A549 (cell line): ENCODE results near the gene KCTD15. TPM values are rescaled to one million over a fixed set of nuclear protein-coding genes. Genes with fewer than 3 reads are reported as not detected.

ENCODE experiments used
- ATAC-seq, 2 experiments: fragments of 200-7000 bp in 1 of 2; fragments of >200 bp in 1 of 2; cut with Nextera tagmentation in 1 of 2; cut with Tn5 transposase in 1 of 2; 3 replicates each; pipeline versions ENCODE4 v1.8.0 to v1.9.1; 2018 to 2020; ENCODE audit warnings: mild to moderate bottlenecking in 1 of 2, moderate library complexity in 1 of 2
- CTCF ChIA-PET: fragments of 300-600 bp; sonication (Branson Sonifier 250); formaldehyde crosslinking; extraction: SDS; loops from one replicate; lab custom pipeline; 2021; ENCODE audit warnings: antibody characterized with exemption, inconsistent platforms; lab: Yijun Ruan, JAX
- POLR2A ChIA-PET: fragments of 350-600 bp; formaldehyde crosslinking; extraction: SDS; loops from one replicate; lab custom pipeline; 2021; ENCODE audit warnings: antibody characterized with exemption, inconsistent platforms; lab: Yijun Ruan, JAX
- DNase-seq, 2 experiments: peaks; one replicate each; pipeline versions ENCODE4 v3.0.0 to v3.0.0-alpha.2; 2011 to 2016; ENCODE audit warnings: low read depth in 1 of 2, low spot score in 1 of 2
- FAIRE-seq: peaks from 2 replicates; lab custom pipeline; 2011; peaks lifted over from hg19 to GRCh38; lab: Jason Lieb, UNC
- H3K27ac ChIP-seq, 2 experiments: fragments of >200 bp; sonication (Bioruptor Twin); formaldehyde crosslinking; 3 replicates each; pipeline ENCODE4 v1.5.1; 2016 to 2017
- H3K4me1 ChIP-seq: fragments of >200 bp; sonication (Bioruptor Twin); formaldehyde crosslinking; 3 replicates; pipeline ENCODE4 v1.6.1; 2016
- H3K4me2 ChIP-seq: fragments of >200 bp; sonication (Bioruptor Twin); formaldehyde crosslinking; 3 replicates; pipeline ENCODE4 v1.6.1; 2016
- H3K4me3 ChIP-seq: fragments of >200 bp; sonication (Bioruptor Twin); formaldehyde crosslinking; 3 replicates; pipeline ENCODE4 v1.5.1; 2016
- H3K9me3 ChIP-seq: fragments of >200 bp; sonication (Bioruptor Twin); formaldehyde crosslinking; 3 replicates; pipeline ENCODE4 v1.6.1; 2016
- ATOH8 ChIP-seq: fragments of 250-450 bp; sonication (Bioruptor Pico); IDR thresholded peaks from 2 replicates; pipeline ENCODE4 v1.5.0; 2020; ENCODE audit warnings: low read depth, mild to moderate bottlenecking, moderate library complexity
- BHLHE40 ChIP-seq: IDR thresholded peaks from 2 replicates; pipeline ENCODE4 v1.6.1; 2012; ENCODE audit warnings: low read depth, low read length, inconsistent platforms
- CBX8 ChIP-seq: fragments of 200-600 bp; sonication (generic); IDR thresholded peaks from 2 replicates; pipeline ENCODE4 v1.6.1; 2016
- CHD4 ChIP-seq: fragments of 200-600 bp; sonication (generic); IDR thresholded peaks from 2 replicates; pipeline ENCODE4 v1.6.1; 2016; ENCODE audit warnings: antibody characterized with exemption, mild to moderate bottlenecking, borderline replicate concordance
- EHMT2 ChIP-seq: fragments of 200-600 bp; sonication (generic); IDR thresholded peaks from 2 replicates; pipeline ENCODE4 v1.6.1; 2016; ENCODE audit warnings: antibody characterized with exemption, low read depth, mild to moderate bottlenecking, moderate library complexity
- EP300 ChIP-seq, 2 experiments: fragments of >200 bp; sonication (Bioruptor Twin); formaldehyde crosslinking; IDR thresholded peaks; 2 replicates in 1 of 2; 3 replicates in 1 of 2; pipeline ENCODE4 v1.6.1; 2016 to 2017
- FOSB ChIP-seq: fragments of 250-450 bp; sonication (Bioruptor Pico); IDR thresholded peaks from 2 replicates; pipeline ENCODE4 v1.5.0; 2020; ENCODE audit warnings: mild to moderate bottlenecking, moderate library complexity
- GATA3 ChIP-seq: IDR thresholded peaks from 2 replicates; pipeline ENCODE4 v1.6.1; 2012; ENCODE audit warnings: borderline replicate concordance
- HEYL ChIP-seq: fragments of 250-450 bp; sonication (Bioruptor Pico); IDR thresholded peaks from 2 replicates; pipeline ENCODE4 v1.8.0; 2021; ENCODE audit warnings: mild to moderate bottlenecking, moderate library complexity
- HMGXB4 ChIP-seq: fragments of 250-450 bp; sonication (Bioruptor Pico); IDR thresholded peaks from 2 replicates; pipeline ENCODE4 v1.5.0; 2021; ENCODE audit warnings: mild to moderate bottlenecking, moderate library complexity, borderline replicate concordance
- HOXB13 ChIP-seq: fragments of 250-450 bp; sonication (Bioruptor Pico); IDR thresholded peaks from 2 replicates; pipeline ENCODE4 v1.5.0; 2020; ENCODE audit warnings: low read depth, mild to moderate bottlenecking, moderate library complexity
- HOXB5 ChIP-seq: fragments of 250-450 bp; sonication (Bioruptor Pico); IDR thresholded peaks from 2 replicates; pipeline ENCODE4 v1.5.0; 2020; ENCODE audit warnings: mild to moderate bottlenecking, moderate library complexity
- NFE2L2 ChIP-seq: fragments of 150-350 bp; conservative IDR thresholded peaks from 2 replicates; pipeline ENCODE4 v1.6.1; 2014; ENCODE audit warnings: low read length
- PBX3 ChIP-seq: IDR thresholded peaks from 2 replicates; pipeline ENCODE4 v1.6.1; 2012
- RAD21 ChIP-seq, 2 experiments: fragments of >200 bp in 1 of 2; sonication (Bioruptor Twin) in 1 of 2; formaldehyde crosslinking in 1 of 2; IDR thresholded peaks in 1 of 2; conservative IDR thresholded peaks in 1 of 2; 2 replicates in 1 of 2; 3 replicates in 1 of 2; pipeline ENCODE4 v1.6.1; 2012 to 2018; ENCODE audit warnings: inconsistent platforms in 1 of 2
- REST ChIP-seq: fragments of 200-600 bp; sonication (generic); IDR thresholded peaks from 2 replicates; pipeline ENCODE4 v1.6.1; 2016; ENCODE audit warnings: antibody characterized with exemption, mild to moderate bottlenecking, moderate library complexity
- SMC3 ChIP-seq: fragments of >200 bp; sonication (Bioruptor Twin); formaldehyde crosslinking; IDR thresholded peaks from 3 replicates; pipeline ENCODE4 v1.6.1; 2018; ENCODE audit warnings: inconsistent platforms
- USF2 ChIP-seq: fragments of 450-650 bp; IDR thresholded peaks from 2 replicates; pipeline ENCODE4 v1.6.1; 2014; ENCODE audit warnings: antibody characterized with exemption
- ZC3H11A ChIP-seq: fragments of 450-650 bp; IDR thresholded peaks from 2 replicates; pipeline ENCODE4 v1.6.1; 2014; ENCODE audit warnings: antibody characterized with exemption, mild to moderate bottlenecking
- ZNF302 ChIP-seq: fragments of 250-450 bp; sonication (Bioruptor Pico); IDR thresholded peaks from 2 replicates; pipeline ENCODE4 v1.9.0; 2021; ENCODE audit warnings: inconsistent platforms, mild to moderate bottlenecking, moderate library complexity
- WGBS: methylation state at CpG from one replicate; pipeline ENCODE4 v1.1.6; 2017; ENCODE audit errors: missing lambda C conversion rate; 5-methylcytosine and 5-hydroxymethylcytosine counted together
- polyA plus RNA-seq, 4 experiments: library from polyadenylated mRNA; depleted of rRNA in 3 of 4; stranded (reverse); fragments of >200 nt; fragmentation: RNase III in 1 of 4; extraction: RNeasy Plus Mini Kit Qiagen cat#74134 plus additional on column Dnase treatment in 1 of 4; gene quantifications; 2 replicates in 3 of 4; 3 replicates in 1 of 4; pipeline ENCODE4 v1.2.3, GENCODE V29; 2011 to 2017

The KCTD15 gene
- polyA plus RNA-seq, 2 of the 4 experiments (the other 2 are of a cell fraction) = 54.0 to 56.5 TPM

- TF ChIP-seq HMGXB4 (CRISPR knock-in tag) (no peak), NFE2L2 (no peak), HOXB13 (CRISPR knock-in tag) (no peak), HEYL (CRISPR knock-in tag) (no peak), FOSB (no peak), PBX3 (no peak)
Observed at GRCh38 chr19:33749016-33749415, 47.7 kb upstream of the KCTD15 start (continued).

GRCh38 chr19:33749619-33750175 is 47.0 kb upstream of the KCTD15 start:
- CTCF ChIA-PET = interaction anchor here (0.8 to 7.1 kb wide), 8 partner anchors 10 to 333 kb away, joined by 3 to 65 read pairs (median 6); no protein-coding TSS in a partner anchor
- 31% methylated on average over 11 of the region's 12 CpGs for WGBS
- no peak for ATAC-seq
- Histone ChIP-seq H3K4me3 (no peak overlapping the region), H3K27ac (no peak overlapping the region), H3K4me2 (no peak overlapping the region), H3K9me3 (no peaks in the 10 kb centered on the region)
- POLR2A ChIA-PET = no interaction called here
- TF ChIP-seq FOSB = no peak
- TF ChIP-seq, all 56 proteins: peak for 0
- DNase-seq = no peak
- H3K4me1 ChIP-seq = no peaks in the 10 kb centered on the region
- FAIRE-seq = no peak

- POLR2A ChIA-PET = no interaction called here
- H3K4me2 ChIP-seq = no peak overlapping the region
- TF ChIP-seq ZNF302 (CRISPR knock-in tag) = no peak
- TF ChIP-seq GATA3 = no peak
- no peak for TF ChIP-seq NFE2L2
- TF ChIP-seq CHD4 = no peak
- TF ChIP-seq ATOH8 (CRISPR knock-in tag) = no peak
- no peak for TF ChIP-seq USF2
- no peak for TF ChIP-seq REST
- TF ChIP-seq HOXB5 (CRISPR knock-in tag) = no peak
- no peak for TF ChIP-seq RAD21 (conservative IDR thresholded peaks at IDR 0.05 in 1 of 2, IDR thresholded peaks at IDR 0.05 in 1 of 2)
- TF ChIP-seq EHMT2 = no peak
- TF ChIP-seq HOXB13 (CRISPR knock-in tag) = no peak
- no peak for TF ChIP-seq SMC3
- TF ChIP-seq EP300 (IDR thresholded peaks at IDR 0.05) = no peak
- no peak for TF ChIP-seq ZC3H11A
- TF ChIP-seq CBX8 = no peak
- TF ChIP-seq BHLHE40 = no peak
- no peak for FAIRE-seq
- H3K27ac ChIP-seq = no peak overlapping the region
- CTCF ChIA-PET = interaction anchor here (1.3 to 7.1 kb wide), 8 partner anchors 16 to 323 kb away, joined by 3 to 65 read pairs (median 4); no protein-coding TSS in a partner anchor
- no peak for DNase-seq
- WGBS = 22% methylated on average over 18 of the region's 18 CpGs
- no peaks in the 10 kb centered on the region for H3K4me1 ChIP-seq
- no peak overlapping the region for H3K4me3 ChIP-seq
- no peak for ATAC-seq
- no peaks in the 10 kb centered on the region for H3K9me3 ChIP-seq
Observed at GRCh38 chr19:33750587-33751435, 45.9 kb upstream of the KCTD15 start.
